CD8-positive, alpha-beta memory T cell (primary cell): ENCODE results near the gene CACTIN. TPM values are rescaled to one million over a fixed set of nuclear protein-coding genes. Genes with fewer than 3 reads are reported as not detected.
A peak's percentile ranks its signal among the peaks of the same experiment; 100 is the strongest.
"Not testable (repeated sequence)": the region's sequence is repeated elsewhere in the genome, so short reads cannot be mapped to it uniquely, and the experiment has no call there.

ENCODE experiments used
- CTCF ChIA-PET: fragments of 350-600 bp; sonication (Branson Sonifier 250); formaldehyde crosslinking; loops from one replicate; lab custom pipeline; 2021; ENCODE audit warnings: antibody characterized with exemption; lab: Charles Lee
- POLR2A ChIA-PET: fragments of 350-600 bp; sonication (Branson Sonifier 250); formaldehyde crosslinking; loops from one replicate; lab custom pipeline; 2021; ENCODE audit warnings: antibody characterized with exemption; lab: Charles Lee
- DNase-seq, 5 donors: peaks; one replicate each; pipeline versions ENCODE4 v3.0.0 to v3.0.0-alpha.2; 2020 to 2022; ENCODE audit warnings: mixed read lengths in 1 of 5
- H3K27ac ChIP-seq: one replicate; pipeline ENCODE4 v1.7.0; 2013; ENCODE audit warnings: low read depth, mild to moderate bottlenecking, low read length, moderate library complexity
- H3K27me3 ChIP-seq: 2 replicates; pipeline ENCODE4 v1.7.0; 2013; ENCODE audit warnings: low read length, mild to moderate bottlenecking; ENCODE audit not compliant: insufficient read depth, poor library complexity, severe bottlenecking
- H3K36me3 ChIP-seq: 2 replicates; pipeline ENCODE4 v1.7.0; 2013; ENCODE audit warnings: mild to moderate bottlenecking, low read length, moderate library complexity; ENCODE audit not compliant: insufficient read depth
- H3K4me1 ChIP-seq: 2 replicates; pipeline ENCODE4 v1.7.0; 2013; ENCODE audit warnings: mild to moderate bottlenecking, low read length, moderate library complexity; ENCODE audit not compliant: insufficient read depth
- H3K4me3 ChIP-seq: 2 replicates; pipeline ENCODE4 v1.7.0; 2013; ENCODE audit warnings: mild to moderate bottlenecking, low read length
- H3K9me3 ChIP-seq: 2 replicates; pipeline ENCODE4 v1.7.0; 2013; ENCODE audit warnings: mild to moderate bottlenecking, low read length
- H3K27ac Mint-ChIP-seq, 8 donors: one replicate each; pipeline ENCODE4 v1.8.0; 2020 to 2021; ENCODE audit warnings: mixed read lengths in 8 of 8, mild to moderate bottlenecking in 6 of 8, inconsistent platforms in 3 of 8, moderate library complexity in 3 of 8
- H3K27me3 Mint-ChIP-seq, 2 donors: one replicate each; pipeline ENCODE4 v1.8.0; 2020 to 2021; ENCODE audit warnings: mixed read lengths in 2 of 2, mild to moderate bottlenecking in 1 of 2, moderate library complexity in 1 of 2
- H3K36me3 Mint-ChIP-seq, 3 donors: one replicate each; pipeline ENCODE4 v1.8.0; 2020 to 2021; ENCODE audit warnings: mixed read lengths in 3 of 3, inconsistent platforms in 1 of 3, mild to moderate bottlenecking in 1 of 3
- H3K4me1 Mint-ChIP-seq, 3 donors: one replicate each; pipeline ENCODE4 v1.8.0; 2020 to 2021; ENCODE audit warnings: mixed read lengths in 3 of 3, inconsistent platforms in 1 of 3, mild to moderate bottlenecking in 1 of 3
- H3K4me3 Mint-ChIP-seq, 7 donors: one replicate each; pipeline ENCODE4 v1.8.0; 2020 to 2021; ENCODE audit warnings: mixed read lengths in 7 of 7, mild to moderate bottlenecking in 6 of 7, moderate library complexity in 4 of 7, inconsistent platforms in 2 of 7
- H3K9me3 Mint-ChIP-seq, 5 donors: one replicate each; pipeline ENCODE4 v1.8.0; 2020 to 2022; ENCODE audit warnings: mixed read lengths in 5 of 5, mild to moderate bottlenecking in 3 of 5, moderate library complexity in 2 of 5, inconsistent platforms in 1 of 5
- polyA plus RNA-seq: library from polyadenylated mRNA; unstranded; fragments of 300-500 nt; fragmentation: Illumina TruSeq; gene quantifications from one replicate; pipeline ENCODE4 v1.2.3, GENCODE V29; 2021
- total RNA-seq, 2 experiments: library from RNA; stranded (reverse); gene quantifications; one replicate each; pipeline ENCODE4 v1.2.3, GENCODE V29; 2021

The CACTIN gene
- total and polyA plus RNA-seq, 3 experiments from 2014 or later: 16.8 to 39.5 (median 37.2) TPM

DNA sequence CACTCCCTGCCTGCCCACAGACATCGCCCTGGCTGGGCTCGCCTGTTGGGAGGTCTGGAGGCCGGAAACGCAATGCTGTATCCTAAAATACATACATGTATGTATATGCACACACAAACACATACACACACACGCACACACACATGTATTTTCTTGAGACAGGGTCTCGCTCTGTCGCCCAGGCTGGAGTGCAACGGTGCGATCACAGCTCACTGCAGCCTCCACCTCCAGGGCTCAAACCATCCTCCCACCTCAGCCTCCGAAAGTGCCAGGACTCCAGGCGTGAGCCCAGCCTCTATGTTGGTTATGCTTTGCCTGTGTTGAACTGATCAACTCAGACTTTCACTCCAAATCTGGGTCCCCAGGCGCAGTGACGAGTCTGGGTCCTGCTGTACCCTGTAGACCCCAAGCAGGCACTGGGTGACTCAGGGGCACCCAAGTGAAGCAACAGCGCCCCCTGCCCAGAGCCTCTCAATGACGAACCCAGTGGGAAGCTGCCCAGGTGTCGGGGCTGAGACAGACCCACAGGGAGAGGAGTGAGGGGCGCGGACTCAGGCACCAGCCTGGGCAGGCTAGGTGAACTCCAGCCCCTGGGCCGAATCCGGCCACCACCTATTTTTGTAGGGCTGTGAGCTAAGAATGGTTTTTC lies 27.4 kb upstream of the CACTIN start:
- no peak for DNase-seq
- Mint-ChIP-seq H3K4me1 (no peaks in the 10 kb centered on the region), H3K4me3 (no peak overlapping the region), H3K27me3 (no peaks in the 10 kb centered on the region), H3K9me3 (no peaks in the 10 kb centered on the region), H3K27ac (no peak overlapping the region), H3K36me3 (peaks cover 0 to 46% (median 5%) of the 10 kb centered on the region in 3 donors)
- CTCF ChIA-PET: interaction anchor here (1.4 kb wide), 1 partner anchor 18 kb away, joined by 3 read pairs; no protein-coding TSS in a partner anchor
- no peak overlapping the region for H3K4me3 ChIP-seq
- H3K36me3 ChIP-seq: no peaks in the 10 kb centered on the region
- H3K9me3 ChIP-seq: no peaks in the 10 kb centered on the region
- H3K27me3 ChIP-seq: no peaks in the 10 kb centered on the region
- no peaks in the 10 kb centered on the region for H3K4me1 ChIP-seq
- POLR2A ChIA-PET: interaction anchor here (0.6 kb wide), 1 partner anchor 277 kb away, joined by 3 read pairs; no protein-coding TSS in a partner anchor
- no peak overlapping the region for H3K27ac ChIP-seq

DNA sequence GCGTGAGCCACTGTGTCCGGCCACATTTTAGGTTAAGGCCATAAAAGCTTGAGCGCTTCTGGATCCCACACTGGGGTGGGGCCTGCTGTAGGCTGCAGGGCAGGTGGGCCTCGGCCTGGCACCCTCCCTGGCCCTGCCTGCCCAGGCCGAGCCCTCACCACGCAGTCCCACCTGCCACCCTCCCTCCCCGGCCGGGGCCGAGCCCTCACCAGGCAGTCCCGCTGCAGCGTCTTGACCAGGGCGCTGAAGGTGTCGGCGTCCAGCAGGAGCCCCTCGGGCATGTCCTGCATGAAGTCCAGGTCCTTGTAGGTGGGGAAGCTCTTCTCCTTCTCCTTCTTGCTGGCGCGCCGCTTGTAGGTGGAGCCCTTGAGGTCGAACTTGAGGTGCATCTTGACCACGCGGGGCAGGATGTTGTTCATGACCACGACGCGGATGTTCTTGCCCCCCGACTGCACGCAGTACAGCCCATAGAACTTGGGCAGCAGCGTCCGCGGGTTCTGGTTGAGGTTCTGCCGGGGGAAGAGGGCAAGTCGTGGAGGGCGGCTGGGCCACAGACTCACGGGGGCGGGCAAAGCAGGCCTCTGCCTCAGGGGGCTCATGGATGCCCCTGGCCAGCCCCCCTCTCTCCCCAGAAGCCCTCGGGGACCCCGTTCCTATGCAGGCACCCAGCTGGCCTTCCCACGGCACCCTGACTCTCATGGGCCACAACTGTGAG lies 26.6 kb upstream of the CACTIN start:
- POLR2A ChIA-PET: no interaction called here
- Histone ChIP-seq H3K27ac (no peak overlapping the region), H3K27me3 (no peaks in the 10 kb centered on the region), H3K4me1 (no peaks in the 10 kb centered on the region), H3K4me3 (no peak overlapping the region), H3K9me3 (no peaks in the 10 kb centered on the region), H3K36me3 (no peaks in the 10 kb centered on the region)
- Mint-ChIP-seq H3K27ac (no peak overlapping the region), H3K36me3 (peaks cover 0 to 43% (median 5%) of the 10 kb centered on the region in 3 donors), H3K4me1 (no peaks in the 10 kb centered on the region), H3K27me3 (no peaks in the 10 kb centered on the region), H3K9me3 (no peaks in the 10 kb centered on the region), H3K4me3 (no peak overlapping the region)
- CTCF ChIA-PET: interaction anchor here (0.7 to 0.9 kb wide), 2 partner anchors 9 to 109 kb away, joined by 3 to 4 read pairs; no protein-coding TSS in a partner anchor
- DNase-seq: no peak

DNA sequence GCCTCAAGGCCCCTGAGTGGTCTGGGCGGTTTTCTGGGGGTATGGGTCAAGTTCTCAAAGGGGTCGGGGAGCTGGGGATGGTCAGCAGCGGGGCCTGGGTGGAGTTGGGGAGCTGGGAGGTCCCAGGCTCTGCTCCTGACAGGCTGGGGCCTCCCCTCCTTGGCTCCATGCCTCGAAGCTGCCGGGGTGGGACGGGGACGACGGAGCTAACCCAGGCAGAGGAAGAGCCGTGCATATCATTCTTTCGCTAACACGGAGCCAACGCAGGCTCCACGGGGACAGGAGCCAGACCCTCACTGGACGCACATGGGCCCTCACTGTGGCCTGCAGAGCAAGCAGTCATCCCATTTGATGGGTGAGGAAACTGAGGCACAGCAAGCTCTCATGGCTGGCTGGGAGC lies 25.8 kb upstream of the CACTIN start:
- Mint-ChIP-seq H3K4me3 (no peak overlapping the region), H3K36me3 (peaks cover 0 to 38% (median 4%) of the 10 kb centered on the region in 3 donors), H3K4me1 (no peaks in the 10 kb centered on the region), H3K27ac (peak overlapping the region in 1 of 8 donors; percentile 81), H3K27me3 (no peaks in the 10 kb centered on the region), H3K9me3 (no peaks in the 10 kb centered on the region)
- Histone ChIP-seq H3K4me3 (no peak overlapping the region), H3K4me1 (no peaks in the 10 kb centered on the region), H3K27ac (no peak overlapping the region), H3K36me3 (no peaks in the 10 kb centered on the region), H3K27me3 (no peaks in the 10 kb centered on the region), H3K9me3 (no peaks in the 10 kb centered on the region)
- ChIA-PET CTCF (interaction anchor here (0.9 kb wide), 1 partner anchor 108 kb away, joined by 3 read pairs; no protein-coding TSS in a partner anchor), POLR2A (no interaction called here)
- DNase-seq: no peak

DNA sequence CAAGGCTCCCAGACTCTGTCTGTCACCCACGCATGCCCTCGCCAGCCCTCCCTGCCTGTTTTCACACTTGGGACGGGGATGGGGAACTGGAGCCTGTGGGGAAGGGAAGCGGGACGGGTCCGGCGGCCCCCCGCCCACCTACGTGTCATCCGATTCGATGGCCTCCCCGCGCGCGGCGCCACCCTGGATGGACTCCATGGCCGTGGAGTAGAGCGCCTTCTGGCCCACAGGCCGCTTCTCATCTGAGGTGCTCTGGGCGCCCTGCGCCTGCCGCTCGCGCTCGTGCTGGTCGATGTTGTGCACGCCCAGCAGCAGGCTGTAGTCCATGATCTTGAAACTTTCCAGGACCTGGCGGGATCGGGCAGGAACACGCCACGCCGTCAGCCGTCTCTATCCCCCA lies 25.1 kb upstream of the CACTIN start:
- Histone ChIP-seq H3K36me3 (no peaks in the 10 kb centered on the region), H3K27ac (no peak overlapping the region), H3K4me3 (no peak overlapping the region), H3K4me1 (no peaks in the 10 kb centered on the region), H3K27me3 (no peaks in the 10 kb centered on the region), H3K9me3 (no peaks in the 10 kb centered on the region)
- no peaks in the 10 kb centered on the region for H3K4me1 Mint-ChIP-seq
- H3K4me3 Mint-ChIP-seq: no peak overlapping the region
- H3K36me3 Mint-ChIP-seq: peaks cover 0 to 31% (median 0%) of the 10 kb centered on the region in 3 donors
- peak overlapping the region in 1 of 8 donors; percentile 50 for H3K27ac Mint-ChIP-seq
- DNase-seq: no peak
- H3K27me3 Mint-ChIP-seq: no peaks in the 10 kb centered on the region
- POLR2A ChIA-PET: no interaction called here
- no peaks in the 10 kb centered on the region for H3K9me3 Mint-ChIP-seq
- CTCF ChIA-PET: no interaction called here

DNA sequence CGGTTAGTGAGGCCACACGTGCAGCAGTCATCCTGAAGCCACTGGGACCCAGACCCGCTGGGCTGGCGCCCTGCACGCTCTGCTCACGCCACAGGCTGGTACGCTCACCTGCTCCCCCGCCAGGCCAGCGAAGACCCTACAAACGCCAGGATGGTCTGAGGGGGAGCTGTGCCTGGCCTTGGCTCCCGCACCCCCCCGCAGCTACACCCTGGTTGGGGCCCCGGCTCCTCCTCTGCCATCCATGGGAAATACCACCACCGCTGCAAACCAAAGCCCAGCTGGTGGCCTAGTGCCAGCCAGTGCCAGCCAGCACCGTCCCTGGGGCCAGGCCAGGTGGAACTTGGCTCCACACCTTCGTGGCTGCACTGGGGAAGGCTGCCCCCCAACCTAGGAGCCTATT lies 23.3 kb upstream of the CACTIN start:
- no peak for DNase-seq
- no peaks in the 10 kb centered on the region for H3K4me1 ChIP-seq
- H3K36me3 Mint-ChIP-seq: peaks cover 0 to 31% (median 0%) of the 10 kb centered on the region in 3 donors
- no peaks in the 10 kb centered on the region for H3K27me3 ChIP-seq
- H3K27ac Mint-ChIP-seq: no peak overlapping the region
- no peaks in the 10 kb centered on the region for H3K9me3 Mint-ChIP-seq
- CTCF ChIA-PET: no interaction called here
- no peaks in the 10 kb centered on the region for H3K4me1 Mint-ChIP-seq
- POLR2A ChIA-PET: no interaction called here
- no peaks in the 10 kb centered on the region for H3K36me3 ChIP-seq
- H3K27me3 Mint-ChIP-seq: no peaks in the 10 kb centered on the region
- H3K4me3 ChIP-seq: no peak overlapping the region
- no peaks in the 10 kb centered on the region for H3K9me3 ChIP-seq
- H3K27ac ChIP-seq: no peak overlapping the region
- no peak overlapping the region for H3K4me3 Mint-ChIP-seq

DNA sequence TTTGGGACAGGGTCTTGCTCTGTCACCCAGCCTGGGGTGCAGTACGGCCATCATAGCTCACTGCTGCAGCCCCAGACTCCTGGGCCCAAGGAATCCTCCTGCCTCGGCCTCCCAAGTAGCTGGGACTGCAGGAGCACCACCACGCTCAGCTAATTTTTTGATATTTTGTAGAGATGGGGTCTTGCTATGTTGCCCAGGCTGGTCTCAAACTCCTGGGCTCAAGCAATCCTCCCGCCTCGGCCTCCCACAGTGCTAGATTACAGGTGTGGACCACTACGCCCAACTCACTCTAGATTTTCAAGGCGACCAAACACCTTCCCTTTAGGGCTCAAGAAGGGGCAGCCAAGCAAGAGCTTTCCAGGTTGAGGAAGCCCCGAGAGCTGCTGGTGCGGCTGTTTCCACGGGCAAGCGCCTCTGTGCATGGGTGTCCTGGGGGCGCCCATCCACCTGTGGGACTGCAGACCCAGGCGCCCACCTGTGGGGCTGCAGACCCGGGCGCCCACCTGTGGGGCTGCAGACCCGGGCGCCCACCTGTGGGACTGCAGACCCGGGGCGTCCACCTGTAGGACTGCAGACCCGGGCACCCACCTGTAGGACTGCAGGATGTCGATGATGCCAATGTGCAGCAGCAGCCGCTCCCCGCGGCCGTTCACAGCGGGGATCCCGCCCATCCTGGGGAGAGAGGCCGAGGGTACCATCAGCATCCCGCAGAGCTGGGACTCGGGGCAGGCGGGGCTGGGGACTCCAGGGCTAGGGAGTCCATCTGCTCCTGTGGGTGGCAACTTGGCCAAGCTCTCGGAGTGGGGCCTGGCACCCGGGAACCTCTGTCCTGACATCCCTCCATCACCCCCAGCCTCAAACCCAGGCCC lies 21.7 kb upstream of the CACTIN start:
- DNase-seq: no peak
- Histone ChIP-seq H3K27me3 (no peaks in the 10 kb centered on the region), H3K9me3 (no peaks in the 10 kb centered on the region), H3K4me1 (no peaks in the 10 kb centered on the region), H3K36me3 (no peaks in the 10 kb centered on the region), H3K27ac (no peak overlapping the region), H3K4me3 (no peak overlapping the region)
- H3K4me1 Mint-ChIP-seq: no peaks in the 10 kb centered on the region
- H3K27ac Mint-ChIP-seq: no peak overlapping the region
- no peaks in the 10 kb centered on the region for H3K9me3 Mint-ChIP-seq
- no peak overlapping the region for H3K4me3 Mint-ChIP-seq
- POLR2A ChIA-PET: no interaction called here
- H3K36me3 Mint-ChIP-seq: peaks cover 0 to 33% (median 0%) of the 10 kb centered on the region in 3 donors
- CTCF ChIA-PET: no interaction called here
- no peaks in the 10 kb centered on the region for H3K27me3 Mint-ChIP-seq

DNA sequence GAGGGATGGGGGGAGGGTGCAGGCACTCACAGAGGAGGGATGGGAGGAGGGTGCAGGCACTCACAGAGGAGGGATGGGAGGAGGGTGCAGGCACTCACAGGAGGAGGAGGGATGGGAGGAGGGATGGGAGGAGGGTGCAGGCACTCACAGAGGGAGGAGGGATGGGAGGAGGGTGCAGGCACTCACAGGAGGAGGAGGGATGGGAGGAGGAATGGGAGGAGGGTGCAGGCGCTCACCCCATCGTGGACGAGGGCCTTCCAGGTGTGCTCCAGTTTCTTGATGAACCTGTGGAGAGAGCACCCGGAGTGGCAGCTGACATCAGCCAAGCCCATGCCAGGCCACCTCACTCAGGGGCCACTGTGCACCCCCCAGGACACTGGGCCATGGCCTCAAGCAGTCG lies 20.5 kb upstream of the CACTIN start:
- H3K27me3 Mint-ChIP-seq, H3K4me1 Mint-ChIP-seq, CTCF ChIA-PET, POLR2A ChIA-PET, H3K27ac Mint-ChIP-seq, H3K9me3 Mint-ChIP-seq, H3K36me3 ChIP-seq, H3K27ac ChIP-seq, H3K27me3 ChIP-seq, DNase-seq, H3K4me3 ChIP-seq, H3K4me3 Mint-ChIP-seq, H3K4me1 ChIP-seq, H3K9me3 ChIP-seq: not testable (repeated sequence)
- peaks cover 0 to 37% (median 2%) of the 10 kb centered on the region in 3 donors for H3K36me3 Mint-ChIP-seq
